Neural progenitor cell (in vitro differentiated cells): ENCODE results near the gene UNC13D. TPM values are rescaled to one million over a fixed set of nuclear protein-coding genes. Genes with fewer than 3 reads are reported as not detected.

Source experiments
- DNase-seq: peaks from one replicate; pipeline ENCODE4 v3.0.0-alpha.2; 2016; ENCODE audit warnings: low spot score
- H2AFZ ChIP-seq: fragments of 200-600 bp; sonication (generic); replicated peaks from 2 replicates; pipeline ENCODE4 v1.6.1; 2016; ENCODE audit warnings: antibody characterized with exemption
- H3F3A ChIP-seq: fragments of 200-600 bp; sonication (generic); 2 replicates; pipeline ENCODE4 v1.6.1; 2016; ENCODE audit warnings: antibody characterized with exemption, low read depth
- H3K27ac ChIP-seq: fragments of 200-600 bp; sonication (generic); 2 replicates; pipeline ENCODE4 v1.5.1; 2016; ENCODE audit warnings: mild to moderate bottlenecking
- H3K27me3 ChIP-seq: fragments of 200-600 bp; sonication (generic); 2 replicates; pipeline ENCODE4 v1.6.1; 2016; ENCODE audit warnings: mild to moderate bottlenecking, moderate library complexity
- H3K36me3 ChIP-seq: fragments of 200-600 bp; sonication (generic); 2 replicates; pipeline ENCODE4 v1.5.1; 2016
- H3K4me1 ChIP-seq: fragments of 200-600 bp; sonication (generic); 2 replicates; pipeline ENCODE4 v1.6.1; 2016; ENCODE audit warnings: mixed run types
- H3K4me2 ChIP-seq: fragments of 200-600 bp; sonication (generic); 2 replicates; pipeline ENCODE4 v1.6.1; 2016
- H3K4me3 ChIP-seq: fragments of 200-600 bp; sonication (generic); 2 replicates; pipeline ENCODE4 v1.5.1; 2016
- H3K79me2 ChIP-seq: fragments of 200-600 bp; sonication (generic); 2 replicates; pipeline ENCODE4 v1.6.1; 2016; ENCODE audit warnings: low read depth
- H3K9ac ChIP-seq: fragments of 200-600 bp; sonication (generic); 2 replicates; pipeline ENCODE4 v1.6.1; 2016
- H3K9me3 ChIP-seq: fragments of 200-600 bp; sonication (generic); 2 replicates; pipeline ENCODE4 v1.5.1; 2016; ENCODE audit warnings: low read depth
- H4K20me1 ChIP-seq: fragments of 200-600 bp; sonication (generic); 2 replicates; pipeline ENCODE4 v1.6.1; 2016; ENCODE audit warnings: low read depth
- H3K27ac Mint-ChIP-seq: 3 replicates; pipeline ENCODE4 v1.8.0; 2021; ENCODE audit warnings: mixed read lengths
- H3K27me3 Mint-ChIP-seq: 2 replicates; pipeline ENCODE4 v1.8.0; 2022; ENCODE audit warnings: low read depth, mild to moderate bottlenecking, inconsistent platforms, moderate library complexity, mixed read lengths; ENCODE audit not compliant: insufficient read depth
- H3K36me3 Mint-ChIP-seq: 3 replicates; pipeline ENCODE4 v1.8.0; 2021; ENCODE audit warnings: mixed read lengths
- H3K4me1 Mint-ChIP-seq: 3 replicates; pipeline ENCODE4 v1.8.0; 2021; ENCODE audit warnings: mixed read lengths
- H3K4me3 Mint-ChIP-seq: 3 replicates; pipeline ENCODE4 v1.8.0; 2021; ENCODE audit warnings: mild to moderate bottlenecking, moderate library complexity, mixed read lengths
- H3K9me3 Mint-ChIP-seq: 3 replicates; pipeline ENCODE4 v1.8.0; 2020; ENCODE audit warnings: mixed read lengths
- CTCF ChIP-seq: fragments of 200-600 bp; sonication (generic); IDR thresholded peaks from 2 replicates; pipeline ENCODE4 v1.5.1; 2017; ENCODE audit warnings: antibody characterized with exemption, mild to moderate bottlenecking
- EZH2 ChIP-seq: fragments of 200-600 bp; sonication (generic); IDR thresholded peaks from 2 replicates; pipeline ENCODE4 v1.6.1; 2017; ENCODE audit warnings: antibody characterized with exemption, mild to moderate bottlenecking, moderate library complexity
- EZH2phosphoT487 ChIP-seq: fragments of 200-600 bp; sonication (generic); IDR thresholded peaks from 2 replicates; pipeline ENCODE4 v1.6.1; 2017; ENCODE audit warnings: antibody characterized with exemption
- total RNA-seq: library from RNA; depleted of rRNA; stranded (reverse); fragments of >200 nt; gene quantifications from 2 replicates; pipeline ENCODE4 v1.2.3, GENCODE V29; 2015; ENCODE audit warnings: low replicate concordance

Gene UNC13D
- total RNA-seq, 1 donor from 2014 or later = 0.09 TPM

GRCh38 chr17:75837899-75838298, 6.3 kb downstream of the UNC13D start:
- Histone ChIP-seq H3K27ac (no peak overlapping the region), H3K4me1 (peaks cover 3% of the 10 kb centered on the region), H3K79me2 (no peaks in the 10 kb centered on the region), H3F3A (peaks cover 4% of the 10 kb centered on the region), H3K4me2 (no peak overlapping the region), H4K20me1 (no peaks in the 10 kb centered on the region), H3K4me3 (no peak overlapping the region), H2AFZ (no peak overlapping the region), H3K27me3 (no peaks in the 10 kb centered on the region), H3K9me3 (no peaks in the 10 kb centered on the region), H3K9ac (no peak overlapping the region), H3K36me3 (no peaks in the 10 kb centered on the region)
- peaks cover 4% of the 10 kb centered on the region for H3K27me3 Mint-ChIP-seq
- H3K27ac Mint-ChIP-seq = no peak overlapping the region
- peaks cover 5% of the 10 kb centered on the region for H3K4me1 Mint-ChIP-seq
- no peaks in the 10 kb centered on the region for H3K9me3 Mint-ChIP-seq
- no peak for TF ChIP-seq EZH2phosphoT487
- no peak for TF ChIP-seq EZH2
- no peak for TF ChIP-seq CTCF
- no peaks in the 10 kb centered on the region for H3K36me3 Mint-ChIP-seq
- H3K4me3 Mint-ChIP-seq = no peak overlapping the region
- DNase-seq = no peak

- peaks cover 7% of the 10 kb centered on the region for H3K4me1 ChIP-seq
- no peak overlapping the region for H3K4me3 ChIP-seq
- peaks cover 12% of the 10 kb centered on the region for H3K4me1 Mint-ChIP-seq
- H3F3A ChIP-seq = peaks cover 6% of the 10 kb centered on the region
- H3K36me3 ChIP-seq = no peaks in the 10 kb centered on the region
- H3K9ac ChIP-seq = no peak overlapping the region
- no peak overlapping the region for H3K27ac Mint-ChIP-seq
- no peaks in the 10 kb centered on the region for H3K27me3 ChIP-seq
- H3K9me3 ChIP-seq = no peaks in the 10 kb centered on the region
- H3K9me3 Mint-ChIP-seq = no peaks in the 10 kb centered on the region
- no peak overlapping the region for H3K27ac ChIP-seq
- no peaks in the 10 kb centered on the region for H4K20me1 ChIP-seq
- no peak overlapping the region for H3K4me3 Mint-ChIP-seq
- H3K4me2 ChIP-seq = no peak overlapping the region
- no peaks in the 10 kb centered on the region for H3K36me3 Mint-ChIP-seq
- no peak overlapping the region for H2AFZ ChIP-seq
- no peak for DNase-seq
- H3K79me2 ChIP-seq = no peaks in the 10 kb centered on the region
- TF ChIP-seq EZH2phosphoT487 = no peak
- no peak for TF ChIP-seq EZH2
- TF ChIP-seq CTCF = no peak
- peaks cover 4% of the 10 kb centered on the region for H3K27me3 Mint-ChIP-seq
Measured at GRCh38 chr17:75836605-75837004, 7.6 kb downstream of the UNC13D start.

- H3K27ac ChIP-seq = no peak overlapping the region
- Mint-ChIP-seq H3K4me3 (no peak overlapping the region), H3K27ac (no peak overlapping the region), H3K4me1 (peaks cover 12% of the 10 kb centered on the region), H3K9me3 (no peaks in the 10 kb centered on the region), H3K36me3 (no peaks in the 10 kb centered on the region), H3K27me3 (peaks cover 5% of the 10 kb centered on the region)
- no peak for TF ChIP-seq EZH2
- TF ChIP-seq EZH2phosphoT487 = no peak
- TF ChIP-seq CTCF = no peak
- no peaks in the 10 kb centered on the region for H3K27me3 ChIP-seq
- no peak overlapping the region for H3K4me2 ChIP-seq
- H3K9me3 ChIP-seq = no peaks in the 10 kb centered on the region
- H3K79me2 ChIP-seq = no peaks in the 10 kb centered on the region
- H3F3A ChIP-seq = peaks cover 6% of the 10 kb centered on the region
- H3K4me1 ChIP-seq = peaks cover 9% of the 10 kb centered on the region
- no peak overlapping the region for H3K4me3 ChIP-seq
- DNase-seq = no peak
- no peak overlapping the region for H3K9ac ChIP-seq
- H3K36me3 ChIP-seq = no peaks in the 10 kb centered on the region
- H4K20me1 ChIP-seq = no peaks in the 10 kb centered on the region
- no peak overlapping the region for H2AFZ ChIP-seq
Measured at GRCh38 chr17:75835654-75835987, 8.6 kb downstream of the UNC13D start.
